GM21576 (cell line): ENCODE results near the gene KCP.

ENCODE experiments used
- ATAC-seq: cut with Tn5 transposase; IDR thresholded peaks from one replicate; pipeline ENCODE4 v1.9.1; 2021; ENCODE audit warnings: mild to moderate bottlenecking, moderate library complexity; ENCODE audit not compliant: unreplicated experiment

KCP gene

GRCh38 chr7:128888756-128889095 lies 21.8 kb downstream of the KCP start:
- ATAC-seq, result no peak

GRCh38 chr7:128888039-128888755 lies 22.3 kb downstream of the KCP start:
- ATAC-seq, result no peak

DNA sequence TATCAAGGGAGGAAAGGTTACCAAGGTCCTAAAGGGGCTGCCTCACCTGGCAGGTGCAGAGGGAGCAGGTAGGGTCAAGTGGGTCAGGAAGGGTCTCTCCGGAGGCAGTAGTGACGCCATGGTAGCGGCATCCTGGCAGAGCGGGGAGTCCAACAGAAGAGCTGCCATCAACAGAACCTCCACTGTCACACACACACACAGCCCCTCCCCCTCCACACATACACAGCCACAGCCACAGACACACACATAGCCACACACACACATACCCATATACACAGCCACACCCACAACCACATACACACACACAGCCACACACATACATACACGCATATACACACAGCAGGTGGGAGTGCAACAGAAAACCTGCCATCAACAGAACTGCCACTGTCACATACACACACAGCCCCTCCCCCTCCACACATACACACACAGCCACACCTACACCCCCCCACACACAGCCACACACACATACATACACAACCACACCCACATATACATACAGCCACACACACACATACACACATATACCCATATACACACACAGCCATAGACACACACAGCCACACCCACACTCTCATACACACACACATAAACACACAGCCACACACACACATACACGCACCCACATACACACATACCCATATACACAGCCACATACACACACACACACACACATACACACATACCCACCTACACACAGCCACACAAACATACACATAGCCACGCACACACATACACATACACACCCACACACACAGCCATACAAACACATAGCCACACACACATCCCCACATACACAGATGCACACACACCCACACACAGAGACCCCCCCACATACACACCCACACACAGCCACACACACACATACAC lies 23.1 kb downstream of the KCP start:
- ATAC-seq, result no peak

DNA sequence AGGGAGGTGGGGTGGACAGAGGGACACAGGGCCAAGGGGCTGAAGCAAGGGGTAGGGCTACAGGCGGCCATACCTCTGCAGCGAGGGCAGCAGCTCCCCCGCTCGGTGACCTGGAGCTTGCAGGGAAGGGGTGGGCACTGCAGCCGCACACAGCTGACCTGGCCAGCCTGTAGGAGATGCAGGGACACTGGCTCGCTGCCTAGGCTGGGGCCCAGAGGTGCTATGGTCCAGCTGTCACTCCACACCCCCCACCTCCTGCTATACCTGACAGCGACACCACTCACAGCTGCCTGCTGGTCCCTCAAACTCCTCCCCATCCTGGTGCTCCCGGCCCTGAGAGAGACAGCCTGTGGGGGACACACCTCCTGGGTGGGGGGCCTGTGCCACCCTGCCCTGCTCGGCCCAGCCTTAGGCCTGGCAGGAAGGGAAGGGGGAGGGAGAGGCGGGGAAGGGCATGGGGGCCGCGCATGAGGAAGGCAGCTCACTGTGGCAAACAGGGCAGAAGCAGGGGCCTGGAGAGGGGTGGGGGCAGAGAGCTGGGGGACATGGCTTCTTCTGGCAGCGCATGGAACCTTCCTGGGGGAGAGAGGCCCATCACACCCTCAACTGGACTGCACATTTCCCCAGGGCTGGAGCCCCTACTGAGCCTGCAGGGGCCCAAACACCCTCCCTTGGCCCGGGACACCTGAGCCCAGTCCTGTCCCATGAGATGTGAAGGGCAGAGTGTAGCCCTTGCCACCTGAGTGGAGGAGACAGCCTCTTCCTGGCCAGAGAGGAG lies 23.9 kb downstream of the KCP start:
- no peak for ATAC-seq

- no peak for ATAC-seq
Observed at GRCh38 chr7:128885370-128886187, 24.9 kb downstream of the KCP start.

GRCh38 chr7:128884561-128885369 lies 25.7 kb downstream of the KCP start:
- no peak for ATAC-seq

DNA sequence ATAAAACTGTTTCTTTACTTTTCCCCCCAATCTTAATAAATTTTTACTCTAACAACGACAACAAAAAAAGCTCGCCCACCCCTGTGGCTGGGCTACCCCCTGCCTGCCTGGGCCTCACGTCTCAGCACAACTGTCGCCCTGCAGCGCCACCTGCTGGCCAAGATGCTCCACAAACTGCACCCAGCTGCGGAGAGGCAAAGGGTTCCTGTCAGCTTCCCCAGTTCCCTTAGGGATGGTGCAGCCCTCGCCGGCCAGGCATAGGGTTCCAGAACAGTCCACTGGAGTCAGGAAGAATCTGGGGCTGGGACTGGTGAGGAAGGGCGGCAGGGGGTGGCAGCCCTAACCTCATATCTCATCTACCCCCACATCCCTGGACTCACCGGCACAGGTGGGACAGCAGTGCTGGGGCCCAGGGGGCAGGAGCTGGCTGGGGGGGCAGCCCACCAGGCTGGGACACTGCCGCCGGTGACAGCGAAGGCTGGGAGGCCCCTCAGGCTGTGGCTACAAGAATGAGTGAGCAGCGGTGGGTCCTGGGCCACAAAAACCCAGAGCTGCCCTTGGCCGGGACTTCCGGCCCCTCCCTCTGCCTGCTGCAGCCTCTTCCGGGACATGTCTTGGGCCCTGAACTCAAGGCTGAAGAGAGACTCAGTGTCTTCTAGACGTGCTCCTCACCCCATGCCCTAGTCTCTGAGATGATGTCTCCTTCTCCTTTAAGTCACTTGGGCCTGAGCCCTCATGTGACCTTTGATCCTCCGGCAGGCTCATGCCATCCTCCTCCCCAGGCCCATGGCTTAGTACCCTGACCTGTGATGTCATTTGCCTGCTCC lies 26.7 kb downstream of the KCP start:
- peak; percentile 76 for ATAC-seq

DNA sequence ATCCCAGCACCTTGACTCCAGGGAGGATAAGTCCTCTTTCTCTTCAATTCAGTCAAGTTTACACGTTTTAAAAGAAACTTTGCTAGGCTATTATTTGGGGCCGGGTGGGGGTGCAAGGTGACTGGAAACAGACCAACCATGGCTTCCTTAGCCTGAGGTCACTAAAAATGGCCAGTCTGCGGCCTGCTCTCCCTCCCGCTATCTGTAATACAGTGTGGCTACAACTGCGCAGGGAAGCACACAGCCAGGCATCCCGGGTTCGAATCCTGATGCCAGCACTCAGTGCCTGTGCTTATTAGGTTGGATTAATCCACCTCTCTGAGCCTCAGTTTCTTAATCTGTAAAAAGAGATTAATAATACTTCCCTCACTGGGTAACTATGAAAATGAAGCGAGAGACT lies 28.4 kb downstream of the KCP start:
- ATAC-seq, result no peak

DNA sequence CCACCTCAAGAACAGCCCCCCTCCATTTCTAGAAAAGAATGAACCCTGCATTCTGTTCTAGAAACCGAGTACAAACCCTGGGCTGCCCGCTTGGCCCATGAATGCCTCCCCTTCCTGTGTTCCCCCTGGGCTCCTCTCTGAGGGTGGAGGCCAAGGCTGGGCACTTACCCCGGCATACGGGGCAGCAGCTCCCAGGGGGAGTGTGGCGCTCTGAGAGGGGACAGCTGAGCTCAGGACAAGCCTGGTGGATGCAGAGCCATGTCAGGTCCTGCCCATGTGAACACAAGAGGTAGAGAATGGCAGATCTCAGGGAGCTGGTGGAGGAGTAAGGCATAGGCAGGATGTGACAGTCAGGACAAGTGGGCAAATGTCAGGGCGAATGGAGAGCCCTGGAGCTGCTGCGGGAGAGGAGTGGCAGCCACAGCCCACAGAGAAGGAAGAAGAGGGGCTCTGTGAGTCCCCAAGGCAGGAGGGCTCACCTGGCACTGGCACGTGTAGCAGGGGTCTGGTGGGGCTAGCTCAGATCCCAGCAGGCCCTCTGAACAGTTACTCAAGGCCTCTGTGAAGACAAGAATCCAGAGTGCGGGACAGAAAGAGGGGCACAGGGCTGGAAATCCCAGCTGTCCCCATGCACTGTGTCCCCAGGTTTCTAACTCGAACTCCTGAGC lies 28.9 kb downstream of the KCP start:
- ATAC-seq, result no peak

DNA sequence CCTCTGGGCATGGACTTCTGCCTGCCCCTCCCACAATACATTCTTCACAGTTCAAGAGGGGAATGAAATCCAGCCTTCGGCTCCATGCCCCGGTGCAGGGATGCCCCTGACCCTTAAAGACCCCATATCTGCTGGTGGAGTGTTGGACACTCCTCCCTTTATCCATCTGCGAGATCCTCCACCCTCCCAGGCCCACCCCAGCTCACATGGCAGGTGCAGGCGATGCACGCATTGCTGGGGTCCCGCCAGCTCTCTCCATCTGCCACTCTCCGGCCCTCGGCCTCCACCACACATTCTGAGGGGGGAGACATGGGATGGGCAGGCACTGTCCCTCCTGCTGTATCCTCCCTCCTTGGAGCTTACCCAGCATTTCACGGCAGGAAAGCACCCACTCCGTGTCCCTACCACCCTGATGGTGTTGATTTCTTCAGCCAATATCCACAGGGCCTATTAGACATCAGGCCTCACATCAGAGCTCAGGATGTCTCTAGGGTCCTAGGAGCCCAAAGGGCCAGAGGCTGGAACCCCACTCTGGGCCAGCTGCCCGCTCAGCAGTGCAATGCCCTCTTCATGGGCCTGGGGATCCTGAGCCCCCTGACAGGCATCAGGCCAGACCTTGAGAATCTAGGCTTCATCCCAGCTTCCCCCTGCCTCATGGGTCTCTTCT lies 29.6 kb downstream of the KCP start:
- no peak for ATAC-seq

DNA sequence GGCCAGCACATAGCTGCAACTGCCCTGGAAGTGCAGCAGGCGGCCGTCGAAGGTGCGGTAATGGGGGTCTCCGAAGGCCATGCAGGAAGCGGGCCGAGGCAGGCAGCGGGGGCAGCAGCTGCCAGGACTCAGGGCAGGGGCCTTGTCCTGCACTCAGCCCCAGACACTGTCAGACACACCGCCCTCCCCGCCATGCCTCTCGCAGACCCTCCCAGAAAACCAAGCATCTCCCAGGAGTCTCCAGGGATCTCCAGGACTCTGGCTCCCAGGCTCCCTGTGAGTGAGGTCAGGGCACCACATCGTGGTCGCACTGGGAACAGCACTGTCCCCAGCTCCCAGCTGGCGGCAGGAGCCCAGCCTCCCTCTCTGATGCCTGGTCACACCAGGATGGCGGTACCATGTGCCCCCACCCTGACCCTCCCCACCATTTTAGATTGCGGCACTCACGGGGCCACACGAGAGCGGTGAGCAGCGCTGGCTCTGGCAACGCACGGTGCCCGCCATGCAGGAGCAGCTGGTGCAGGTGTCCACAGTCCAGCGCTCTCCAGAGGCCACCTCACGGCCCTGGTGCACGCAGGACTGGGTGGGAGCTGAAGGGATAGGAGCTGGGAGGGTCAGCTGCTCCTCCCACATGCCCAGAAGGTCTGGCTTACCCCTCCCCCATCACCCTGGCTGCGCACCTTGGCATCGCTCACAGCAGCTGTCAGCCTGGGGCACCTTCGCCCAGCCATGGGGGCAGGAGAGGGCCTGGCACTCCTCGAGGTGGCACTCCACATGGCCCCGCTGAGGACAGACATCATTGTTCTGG lies 30.4 kb downstream of the KCP start:
- ATAC-seq, result no peak

GRCh38 chr7:128879461-128879938 lies 31.0 kb downstream of the KCP start:
- no peak for ATAC-seq

DNA sequence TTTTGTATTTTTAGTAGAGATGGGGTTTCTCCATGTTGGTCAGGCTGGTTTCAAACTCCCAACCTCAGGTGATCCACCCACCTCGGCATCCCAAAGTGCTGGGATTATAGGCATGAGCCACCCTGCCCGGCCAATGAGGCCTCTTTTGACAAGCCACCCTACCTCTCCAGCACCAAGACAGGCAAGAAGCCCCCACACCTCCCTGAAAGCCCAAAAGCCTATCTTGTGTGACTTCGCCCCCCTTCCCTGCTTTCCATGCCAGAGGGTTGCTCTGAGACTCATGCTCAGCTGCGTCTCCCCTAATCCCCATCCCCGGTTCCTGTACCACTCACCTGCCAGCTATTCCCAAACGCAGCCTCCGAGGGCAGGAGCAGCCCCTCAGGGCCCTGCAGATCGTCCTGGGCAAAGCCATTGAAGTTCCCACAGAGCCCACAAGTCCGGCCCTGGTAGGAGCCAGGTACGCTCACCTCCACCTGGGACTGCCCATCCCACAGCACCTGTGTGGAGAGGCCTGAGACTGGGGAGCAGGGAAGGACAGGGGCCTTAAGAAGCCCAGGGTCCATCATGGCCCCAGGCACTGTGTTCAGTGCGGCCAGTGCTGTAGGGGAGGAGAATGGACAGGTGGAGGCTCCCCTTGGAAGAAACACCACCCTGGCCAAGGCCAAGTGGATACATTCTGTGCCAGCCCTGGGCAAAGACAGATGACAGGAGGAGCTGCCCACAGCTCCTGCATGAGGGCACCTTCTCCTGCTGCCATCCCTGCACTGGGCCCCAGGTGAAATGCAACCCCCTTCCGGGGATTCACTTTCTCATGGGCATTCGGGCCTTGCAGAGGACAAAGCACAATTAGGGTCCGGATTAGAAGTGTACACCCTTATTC lies 32.0 kb downstream of the KCP start:
- ATAC-seq, result no peak

DNA sequence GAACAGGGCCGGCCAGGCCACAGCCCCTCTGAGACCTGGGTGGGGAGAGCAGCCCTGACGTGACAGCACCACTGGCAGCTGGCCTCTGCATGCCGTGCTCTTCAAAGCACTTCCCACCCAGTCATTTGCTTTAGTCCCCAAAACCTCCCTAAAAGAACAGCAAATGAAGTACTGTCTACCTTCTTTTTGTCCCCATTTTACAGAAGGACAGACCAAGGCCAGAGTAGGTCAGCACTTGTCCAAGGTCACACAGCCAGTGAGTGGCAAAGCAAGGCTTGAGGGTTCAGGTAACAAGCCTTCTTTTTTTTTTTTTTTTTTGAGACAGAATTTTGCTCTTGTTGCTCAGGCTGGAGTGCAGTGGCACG lies 32.8 kb downstream of the KCP start:
- no peak for ATAC-seq

DNA sequence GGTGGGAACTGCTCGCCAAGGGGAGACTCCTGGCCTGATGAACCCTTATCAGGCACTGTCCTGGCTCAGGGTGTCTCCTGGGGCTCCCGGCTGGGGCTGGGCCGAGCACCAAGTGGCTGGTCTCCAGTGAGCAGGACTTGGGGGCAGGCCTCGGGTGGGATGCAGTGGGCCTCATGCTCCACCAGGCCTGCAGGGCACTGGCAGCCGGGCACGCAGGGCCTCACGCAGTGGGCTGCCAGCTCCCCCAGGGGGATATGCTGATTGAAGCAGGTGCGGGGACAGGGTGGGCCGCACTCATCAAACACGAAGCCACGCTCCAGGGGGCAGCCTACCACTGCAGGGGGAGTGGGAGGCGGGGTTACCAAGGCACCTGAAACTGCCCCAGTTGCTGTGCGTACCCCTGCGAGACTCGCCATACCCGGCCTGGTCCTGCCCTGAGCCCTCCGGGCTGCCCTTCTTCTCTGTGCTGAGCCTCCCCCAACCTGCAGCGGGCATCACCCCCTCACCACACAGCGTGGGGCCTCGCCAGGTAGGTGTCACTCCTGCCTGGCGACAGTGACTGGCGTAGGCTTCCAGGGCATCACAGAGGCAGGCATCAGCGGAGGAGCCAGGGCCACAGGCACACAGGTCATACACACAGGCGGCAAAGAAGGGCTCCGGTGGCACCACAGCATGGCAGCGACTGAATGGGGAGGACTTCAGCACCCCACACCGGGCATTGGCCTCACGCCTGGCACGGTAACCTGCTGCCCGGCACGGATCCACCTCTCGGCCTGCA lies 33.3 kb downstream of the KCP start:
- no peak for ATAC-seq
